H1 (cell line): ENCODE data around the gene LAMTOR3. TPM values are rescaled to one million over a fixed set of nuclear protein-coding genes. Genes with fewer than 3 reads are reported as not detected.

Experiments
- CTCF ChIA-PET: fragments of 300-600 bp; sonication (Branson Sonifier 250); formaldehyde crosslinking; loops from one replicate; lab custom pipeline; 2021; ENCODE audit not compliant: partially characterized antibody; lab: Charles Lee
- POLR2A ChIA-PET: fragments of 300-600 bp; sonication (Branson Sonifier 250); formaldehyde crosslinking; loops from one replicate; lab custom pipeline; 2021; ENCODE audit warnings: inconsistent platforms; ENCODE audit not compliant: partially characterized antibody; lab: Charles Lee
- DNase-seq, 2 experiments: peaks; one replicate each; pipeline versions ENCODE4 v3.0.0 to v3.0.0-alpha.2; 2010 to 2022; ENCODE audit warnings: low spot score in 2 of 2, low read depth in 1 of 2, mixed read lengths in 1 of 2
- FAIRE-seq: peaks from 2 replicates; lab custom pipeline; 2011; peaks lifted over from hg19 to GRCh38; lab: Jason Lieb, UNC
- H2AFZ ChIP-seq: 2 replicates; pipeline ENCODE4 v1.8.1; 2012; ENCODE audit warnings: low read length, inconsistent platforms
- H2AK5ac ChIP-seq: 2 replicates; pipeline ENCODE4 v1.6.1; 2013; ENCODE audit warnings: low read depth, low read length
- H2BK120ac ChIP-seq: replicated peaks from 2 replicates; pipeline ENCODE3; 2013; ENCODE audit warnings: low read depth, low read length, inconsistent platforms
- H2BK12ac ChIP-seq: 2 replicates; pipeline ENCODE4 v1.6.1; 2013; ENCODE audit warnings: low read depth, low read length
- H2BK15ac ChIP-seq: 2 replicates; pipeline ENCODE4 v1.6.1; 2013; ENCODE audit warnings: low read length
- H2BK20ac ChIP-seq: 2 replicates; pipeline ENCODE4 v1.6.1; 2013; ENCODE audit warnings: low read length
- H2BK5ac ChIP-seq: 2 replicates; pipeline ENCODE4 v1.6.1; 2013; ENCODE audit warnings: low read depth, low read length
- H3K14ac ChIP-seq: 2 replicates; pipeline ENCODE4 v1.6.1; 2013; ENCODE audit warnings: inconsistent platforms; ENCODE audit not compliant: insufficient read length
- H3K18ac ChIP-seq: 2 replicates; pipeline ENCODE4 v1.6.1; 2013; ENCODE audit warnings: low read length; ENCODE audit errors: extremely low read depth
- H3K23ac ChIP-seq: 2 replicates; pipeline ENCODE4 v1.6.1; 2013; ENCODE audit warnings: inconsistent platforms; ENCODE audit not compliant: insufficient read length
- H3K23me2 ChIP-seq: 2 replicates; pipeline ENCODE4 v1.6.1; 2013; ENCODE audit warnings: low read depth, low read length
- H3K27ac ChIP-seq: 2 replicates; pipeline ENCODE4 v1.6.1; 2011; ENCODE audit warnings: low read depth, low read length, inconsistent platforms
- H3K27me3 ChIP-seq, 4 experiments: replicated peaks in 1 of 4; 1 replicate in 1 of 4; 2 replicates in 3 of 4; pipeline versions ENCODE4 v1.6.1 to v1.8.1; 2011 to 2013; ENCODE audit warnings: low read length in 3 of 4, mild to moderate bottlenecking in 3 of 4, inconsistent platforms in 2 of 4, mixed read lengths in 2 of 4, moderate library complexity in 1 of 4; ENCODE audit not compliant: control insufficient read depth in 3 of 4, insufficient read depth in 3 of 4; ENCODE audit errors: extremely low read depth in 1 of 4
- H3K36me3 ChIP-seq, 4 experiments: 2 replicates each; pipeline versions ENCODE4 v1.6.1 to v1.8.1; 2011 to 2013; ENCODE audit warnings: mild to moderate bottlenecking in 4 of 4, low read length in 3 of 4, moderate library complexity in 2 of 4, control low read depth in 1 of 4, inconsistent platforms in 1 of 4; ENCODE audit not compliant: insufficient read depth in 4 of 4, control insufficient read depth in 2 of 4
- H3K4ac ChIP-seq: replicated peaks from 2 replicates; pipeline ENCODE3; 2013; ENCODE audit warnings: low read length, low read depth, mixed read lengths, inconsistent platforms; ENCODE audit not compliant: insufficient read length
- H3K4me1 ChIP-seq, 4 experiments: replicated peaks in 1 of 4; 1 replicate in 1 of 4; 2 replicates in 3 of 4; pipeline versions ENCODE4 v1.6.1 to v1.8.1; 2011 to 2013; ENCODE audit warnings: low read length in 3 of 4, inconsistent platforms in 2 of 4, mixed read lengths in 1 of 4; ENCODE audit not compliant: insufficient read depth in 4 of 4, control insufficient read depth in 3 of 4
- H3K4me2 ChIP-seq, 2 experiments: 2 replicates each; pipeline versions ENCODE4 v1.6.1 to v1.8.1; 2011 to 2013; ENCODE audit warnings: low read depth in 2 of 2, low read length in 2 of 2, control low read depth in 1 of 2, inconsistent platforms in 1 of 2, mild to moderate bottlenecking in 1 of 2; ENCODE audit not compliant: insufficient read depth in 1 of 2
- H3K4me3 ChIP-seq, 4 experiments: fragments of 200-600, 300-600 bp in 1 of 4; sonication (generic), shearing (Covaris generic), sonication (Bioruptor Twin) in 1 of 4; 2 replicates each; pipeline versions ENCODE4 v1.5.1 to v1.8.1; 2011 to 2016; ENCODE audit warnings: low read length in 4 of 4, low read depth in 3 of 4, control low read depth in 2 of 4, inconsistent platforms in 2 of 4, mild to moderate bottlenecking in 2 of 4, mixed read lengths in 1 of 4, moderate library complexity in 1 of 4; ENCODE audit not compliant: insufficient read depth in 2 of 4; ENCODE audit errors: extremely low read depth in 1 of 4
- H3K56ac ChIP-seq: replicated peaks from 2 replicates; pipeline ENCODE3; 2013; ENCODE audit warnings: low read depth, mild to moderate bottlenecking, mixed read lengths, low read length, inconsistent platforms; ENCODE audit not compliant: insufficient read length
- H3K79me1 ChIP-seq: 2 replicates; pipeline ENCODE4 v1.6.1; 2013; ENCODE audit warnings: low read depth, low read length, control low read depth
- H3K79me2 ChIP-seq, 2 experiments: 2 replicates each; pipeline versions ENCODE4 v1.6.1 to v1.8.1; 2012 to 2013; ENCODE audit warnings: low read length in 2 of 2, mild to moderate bottlenecking in 2 of 2, inconsistent platforms in 1 of 2; ENCODE audit not compliant: insufficient read depth in 2 of 2, control insufficient read depth in 1 of 2
- H3K9ac ChIP-seq, 4 experiments: replicated peaks in 1 of 4; 1 replicate in 1 of 4; 2 replicates in 3 of 4; pipeline versions ENCODE4 v1.6.1 to v1.8.1; 2011 to 2013; ENCODE audit warnings: low read depth in 3 of 4, low read length in 3 of 4, control low read depth in 2 of 4, mild to moderate bottlenecking in 2 of 4, moderate library complexity in 2 of 4, inconsistent platforms in 1 of 4; ENCODE audit errors: extremely low read depth in 1 of 4
- H3K9me3 ChIP-seq, 2 experiments: 2 replicates each; pipeline versions ENCODE4 v1.6.1 to v1.8.1; 2012 to 2013; ENCODE audit warnings: mild to moderate bottlenecking in 2 of 2, moderate library complexity in 2 of 2, control low read depth in 1 of 2, inconsistent platforms in 1 of 2, low read depth in 1 of 2, low read length in 1 of 2, mixed read lengths in 1 of 2; ENCODE audit not compliant: insufficient read depth in 2 of 2
- H4K20me1 ChIP-seq, 2 experiments: replicated peaks in 1 of 2; 2 replicates each; pipeline versions ENCODE3 to v1.8.1; 2011 to 2013; ENCODE audit warnings: inconsistent platforms in 2 of 2, low read length in 2 of 2, mild to moderate bottlenecking in 1 of 2; ENCODE audit not compliant: insufficient read depth in 2 of 2, control insufficient read depth in 1 of 2
- H4K5ac ChIP-seq: 2 replicates; pipeline ENCODE4 v1.6.1; 2013; ENCODE audit warnings: low read length, low read depth, mixed read lengths, inconsistent platforms; ENCODE audit not compliant: insufficient read length
- H4K8ac ChIP-seq: 2 replicates; pipeline ENCODE4 v1.8.0; 2013; ENCODE audit warnings: mild to moderate bottlenecking, moderate library complexity, low read length, inconsistent platforms; ENCODE audit not compliant: insufficient read depth; ENCODE audit errors: extremely low read depth
- H4K91ac ChIP-seq: replicated peaks from 2 replicates; pipeline ENCODE3; 2013; ENCODE audit warnings: low read length, mixed read lengths, inconsistent platforms; ENCODE audit not compliant: insufficient read length
- CHD2 ChIP-seq: IDR thresholded peaks from 2 replicates; pipeline ENCODE4 v1.6.1; 2012; ENCODE audit warnings: low read length, improper control_type of control experiment
- EP300 ChIP-seq, 2 experiments: IDR thresholded peaks; 1 replicate in 1 of 2; 2 replicates in 1 of 2; pipeline ENCODE4 v1.6.1; 2011 to 2012; ENCODE audit warnings: low read depth in 2 of 2, low read length in 2 of 2, mild to moderate bottlenecking in 2 of 2, borderline replicate concordance in 1 of 2, inconsistent platforms in 1 of 2, moderate library complexity in 1 of 2
- POLR2AphosphoS5 ChIP-seq: IDR thresholded peaks from 2 replicates; pipeline ENCODE4 v1.6.1; 2011; ENCODE audit warnings: low read depth, low read length
- POU5F1 ChIP-seq: IDR thresholded peaks from 2 replicates; pipeline ENCODE4 v1.6.1; 2011; ENCODE audit warnings: low read depth, mild to moderate bottlenecking, low read length, moderate library complexity
- RBBP5 ChIP-seq: IDR thresholded peaks from 2 replicates; pipeline ENCODE4 v1.7.1; 2012; ENCODE audit warnings: low read depth, mild to moderate bottlenecking, inconsistent platforms, low read length, moderate library complexity, borderline replicate concordance
- SRF ChIP-seq: IDR thresholded peaks from 2 replicates; pipeline ENCODE4 v1.6.1; 2011; ENCODE audit warnings: mild to moderate bottlenecking, low read depth, low read length, moderate library complexity
- TAF7 ChIP-seq: optimal IDR thresholded peaks from 2 replicates; pipeline ENCODE3; 2011; ENCODE audit warnings: low read depth, mild to moderate bottlenecking, inconsistent platforms, low read length, moderate library complexity, borderline replicate concordance
- WGBS, 2 experiments: shearing (Covaris generic) in 1 of 2; methylation state at CpG; one replicate each; pipeline versions ENCODE4 v1.1.6 to v1.1.7; 2013 to 2015; ENCODE audit warnings: low lambda C conversion rate in 2 of 2, mixed read lengths in 2 of 2, inconsistent platforms in 1 of 2, low coverage in 1 of 2, missing lambda C conversion rate in 1 of 2; ENCODE audit not compliant: insufficient replicate concordance in 2 of 2, insufficient coverage in 1 of 2, insufficient read length in 1 of 2; ENCODE audit errors: extremely low coverage in 1 of 2, missing lambda C conversion rate in 1 of 2; 5-methylcytosine and 5-hydroxymethylcytosine counted together
- polyA plus RNA-seq, 7 experiments: library from polyadenylated mRNA; depleted of rRNA in 3 of 7; stranded (reverse) in 5 of 7; unstranded in 2 of 7; fragments of >200 nt in 5 of 7; fragments of 200-250 nt in 2 of 7; gene quantifications; 1 replicate in 5 of 7; 2 replicates in 1 of 7; 4 replicates in 1 of 7; pipeline versions ENCODE4 v1.2.1 to v1.2.3, GENCODE V29; 2011 to 2013; ENCODE audit warnings: missing spikeins in 2 of 7, mixed read lengths in 2 of 7
- total RNA-seq: library from RNA; stranded (reverse); fragmentation: NEBNext Ultra II Directional; extraction: Animal tissue kit (Norgen Biotek cat#: 25700); gene quantifications from 2 replicates; pipeline ENCODE4 v1.2.1, GENCODE V29; 2021

The LAMTOR3 gene
- total and polyA plus RNA-seq, 2 of the 8 experiments (the other 6 are each of a cell fraction or from before 2014, with no cell fraction given) = 25.1 to 34.4 TPM

GRCh38 chr4:99915449-99915848 is 21.2 kb upstream of the LAMTOR3 start:
- CTCF ChIA-PET = no interaction called here
- WGBS, 2 experiments = 88% methylated on average over 2 of the region's 2 CpGs; no CpG with 5 or more reads in 1 of the 2 experiments
- peaks cover 2% of the 10 kb centered on the region; the same call in 1 of the 2 replicates for H3K79me1 ChIP-seq

More at GRCh38 chr4:99915449-99915848, 21.2 kb upstream of the LAMTOR3 start:
- Histone ChIP-seq H4K8ac (no peak overlapping the region), H4K5ac (no peak overlapping the region), H3K4me3 (no peak overlapping the region), H3K4ac (no peak overlapping the region), H3K14ac (no peak overlapping the region), H2BK20ac (no peak overlapping the region), H3K27ac (no peak overlapping the region), H4K20me1 (no peaks in the 10 kb centered on the region)
- no peak for TF ChIP-seq POU5F1
- TF ChIP-seq TAF7 = no peak
- TF ChIP-seq EP300 (IDR thresholded peaks at IDR 0.05; ENCODE audit: borderline replicate concordance in 1 of 2, low read depth in 2 of 2, low read length in 2 of 2) = no peak
- TF ChIP-seq SRF = no peak
- no peak for TF ChIP-seq POLR2AphosphoS5
- no peak for TF ChIP-seq CHD2
- no peak for TF ChIP-seq RBBP5
- TF ChIP-seq, all 59 proteins: peak for 0
- POLR2A ChIA-PET = no interaction called here
- Histone ChIP-seq H2BK12ac (no peak overlapping the region), H3K4me2 (no peak overlapping the region), H3K36me3 (peaks cover 0 to 5% (median 2%) of the 10 kb centered on the region in 4 experiments; a peak in 2 of 8 replicates), H4K91ac (no peak overlapping the region), H3K79me2 (no peaks in the 10 kb centered on the region), H2BK5ac (no peak overlapping the region), H2AK5ac (no peak overlapping the region), H2BK120ac (no peak overlapping the region), H3K27me3 (peaks cover 0 to 1% (median 0%) of the 10 kb centered on the region in 4 experiments; a peak in 1 of 7 replicates), H3K18ac (no peak overlapping the region), H3K23ac (no peak overlapping the region), H3K23me2 (no peaks in the 10 kb centered on the region), H2BK15ac (no peak overlapping the region), H3K4me1 (no peaks in the 10 kb centered on the region), H3K9ac (no peak overlapping the region), H3K9me3 (no peaks in the 10 kb centered on the region), H3K56ac (no peak overlapping the region), H2AFZ (no peak overlapping the region)
- no peak for DNase-seq
- no peak for FAIRE-seq
